ENCODE data around the gene CEACAM20. TPM values are rescaled to one million over a fixed set of nuclear protein-coding genes. Genes with fewer than 3 reads are reported as not detected.
"Not testable (repeated sequence)": the region's sequence is repeated elsewhere in the genome, so short reads cannot be mapped to it uniquely, and the experiment has no call there.

The CEACAM20 gene
- total RNA-seq, 1 donor from 2014 or later, result not detected

DNA sequence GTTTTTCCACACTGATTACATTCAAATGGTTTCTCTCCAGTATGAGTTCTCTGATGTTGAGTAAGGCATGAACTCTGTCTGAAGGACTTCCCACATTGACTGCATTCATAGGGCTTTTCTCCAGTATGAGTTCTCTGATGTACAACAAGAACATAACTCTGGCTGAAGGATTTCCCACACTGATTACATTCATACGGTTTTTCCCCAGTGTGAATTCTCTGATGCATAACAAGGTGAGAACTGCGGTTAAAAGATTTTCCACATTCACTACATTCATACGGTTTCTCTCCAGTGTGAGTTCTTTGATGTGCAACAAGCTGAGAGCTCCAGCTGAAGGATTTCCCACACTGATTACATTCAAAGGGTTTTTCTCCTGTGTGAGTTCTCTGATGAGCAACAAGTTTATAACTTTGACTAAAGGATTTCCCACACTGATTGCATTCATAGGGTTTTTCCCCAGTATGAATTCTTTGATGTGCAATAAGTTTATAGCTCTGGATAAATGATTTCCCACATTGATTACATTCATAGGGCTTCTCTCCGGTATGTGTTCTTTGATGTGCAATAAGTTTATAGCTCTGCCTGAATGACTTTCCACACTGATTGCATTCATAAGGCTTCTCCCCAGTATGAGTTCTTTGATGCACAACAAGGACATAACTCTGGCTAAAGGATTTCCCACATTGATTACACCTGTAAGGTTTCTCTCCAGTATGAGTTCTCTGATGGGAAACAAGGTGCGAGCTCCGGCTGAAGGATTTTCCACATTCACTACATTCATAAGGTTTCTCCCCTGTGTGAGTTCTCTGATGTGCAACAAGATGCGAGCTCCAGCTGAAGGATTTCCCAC lies 52.7 kb downstream of the CEACAM20 start:
- no peak for DNase-seq

DNA sequence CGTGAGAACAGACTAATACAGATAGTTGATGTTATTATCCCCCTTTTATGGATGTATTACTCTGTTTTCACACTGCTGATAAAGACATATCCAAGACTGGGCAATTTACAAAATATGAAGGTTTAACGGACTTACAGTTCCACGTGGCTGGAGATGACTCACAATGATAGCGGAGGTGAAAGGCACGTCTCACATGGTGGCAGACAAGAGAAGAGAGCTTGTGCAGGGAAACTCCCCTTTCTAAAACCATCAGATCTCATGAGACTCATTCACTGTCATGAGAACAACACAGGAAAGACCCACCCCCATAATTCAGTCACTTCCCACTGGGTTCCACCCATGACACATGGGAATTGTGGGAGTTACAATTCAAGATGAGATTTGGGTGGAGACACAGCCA lies 60.7 kb downstream of the CEACAM20 start:
- not testable (repeated sequence) for DNase-seq

GRCh38 chr19:44462600-44463286 lies 66.7 kb downstream of the CEACAM20 start:
- DNase-seq, result not testable (repeated sequence)

Small RNAs within 50 kb of the gene (small RNA-seq; reads per million reads assigned to genes)
- not detected for gene AC243964.1 (ENCODE audit: low replicate concordance)

Other genes starting within 250 kb of the CEACAM20 start
- 10.9 TPM for gene ZNF235, start 224.7 kb downstream of the CEACAM20 start, total RNA-seq
- gene ZNF112, start 173.0 kb downstream of the CEACAM20 start, total RNA-seq, result 12.0 TPM
- 6.6 TPM for gene ZNF285, start 128.1 kb downstream of the CEACAM20 start, total RNA-seq
- gene ZNF229, start 81.2 kb downstream of the CEACAM20 start, total RNA-seq, result 12.3 TPM
- gene ZNF180, start 29.2 kb downstream of the CEACAM20 start, total RNA-seq, result 16.3 TPM
- gene IGSF23, start 83.9 kb upstream of the CEACAM20 start, total RNA-seq, result not detected
- 69.0 TPM for gene PVR, start 114.2 kb upstream of the CEACAM20 start, total RNA-seq
- gene CEACAM19, start 141.8 kb upstream of the CEACAM20 start, total RNA-seq, result 2.5 TPM
- not detected for gene CEACAM16, start 169.5 kb upstream of the CEACAM20 start, total RNA-seq
- gene BCL3, start 219.0 kb upstream of the CEACAM20 start, total RNA-seq, result 8.4 TPM
- gene CBLC, start 248.2 kb upstream of the CEACAM20 start, total RNA-seq, result 2.8 TPM

All from tongue (tissue), 3 donors.